Activated T-cell treated with anti-CD3 and anti-CD28 coated beads, Interleukin-2, amount 50 U/mL, for 1 hour (primary cell): ENCODE data around the gene TRAPPC1.

ENCODE experiments used
- DNase-seq: peaks from one replicate; pipeline ENCODE4 v3.0.0-alpha.2; 2020

The TRAPPC1 gene

DNA sequence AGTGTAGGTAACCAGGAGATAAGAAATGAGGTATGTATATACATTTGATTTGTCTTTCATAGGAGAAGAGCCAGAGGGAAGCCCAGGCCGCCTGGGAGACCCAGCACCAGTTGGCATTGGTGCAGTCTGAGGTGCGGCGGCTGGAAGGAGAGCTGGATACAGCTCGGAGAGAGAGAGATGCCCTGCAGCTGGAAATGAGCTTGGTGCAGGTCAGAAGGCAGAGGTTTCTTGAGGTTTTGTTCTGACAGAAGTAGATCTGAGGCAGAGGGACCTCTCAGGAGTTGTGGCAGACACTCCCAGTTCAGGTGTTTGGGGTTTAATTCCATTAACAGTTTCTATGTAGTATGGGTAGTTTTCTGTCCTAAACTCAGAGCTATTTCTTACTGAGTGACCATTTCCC lies 8.3 kb upstream of the TRAPPC1 start:
- no peak for DNase-seq

DNA sequence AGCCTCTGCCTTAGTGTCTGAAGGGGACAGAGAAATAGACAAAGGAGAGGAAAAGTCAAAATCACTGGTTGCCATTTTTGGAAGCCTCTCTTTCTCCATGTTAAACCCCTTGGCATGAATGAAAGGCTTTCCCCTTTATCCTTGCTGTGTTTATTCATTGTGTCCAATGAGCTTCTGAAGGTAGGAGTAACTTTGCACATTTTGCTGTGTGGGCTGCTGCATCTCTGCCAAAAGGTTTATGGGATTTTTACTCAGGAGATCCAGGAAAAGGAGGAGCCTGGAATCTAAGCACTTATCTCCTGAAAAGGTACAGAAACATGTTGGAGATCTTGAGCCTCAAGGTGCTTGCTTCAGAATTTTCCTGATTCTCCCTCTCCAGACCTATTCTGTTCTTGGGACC lies 4.1 kb upstream of the TRAPPC1 start:
- DNase-seq: no peak

DNA sequence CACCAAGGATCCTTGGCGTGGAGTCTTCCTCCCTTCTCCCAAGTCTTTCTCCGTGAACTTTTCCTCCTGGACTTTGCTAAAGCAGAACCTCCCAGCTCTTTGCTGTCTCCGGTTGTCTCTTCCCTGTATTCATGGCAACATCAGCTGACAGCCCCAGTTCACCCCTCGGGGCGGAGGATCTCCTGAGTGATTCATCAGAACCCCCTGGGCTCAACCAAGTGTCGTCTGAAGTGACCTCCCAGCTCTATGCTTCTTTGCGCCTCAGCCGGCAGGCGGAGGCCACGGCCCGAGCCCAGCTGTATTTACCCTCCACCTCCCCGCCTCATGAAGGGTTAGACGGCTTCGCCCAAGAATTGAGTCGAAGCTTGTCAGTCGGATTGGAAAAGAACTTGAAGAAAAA lies 1.2 kb upstream of the TRAPPC1 start:
- DNase-seq: peak; percentile 32

DNA sequence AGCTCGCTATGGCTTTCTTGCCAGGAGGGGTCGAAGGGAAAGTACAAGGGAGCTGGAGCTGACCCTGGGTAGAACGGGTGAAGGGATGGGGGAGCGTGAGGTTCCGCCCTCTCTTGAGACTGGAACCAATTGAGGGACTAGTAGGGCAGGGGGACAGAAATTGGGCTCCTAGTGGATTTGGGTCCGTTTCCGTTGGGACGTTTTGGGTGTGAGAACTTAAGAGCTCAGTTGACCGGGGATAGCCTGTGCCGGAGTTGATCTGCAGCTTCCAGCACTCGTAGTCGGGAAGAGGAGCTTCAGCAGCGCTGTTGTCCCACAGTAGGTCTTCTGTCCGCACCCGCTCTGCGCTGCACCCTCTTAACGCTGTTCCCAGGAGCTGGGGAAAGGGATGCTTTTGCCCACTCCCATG lies 741 bp upstream of the TRAPPC1 start:
- peak; percentile 43 for DNase-seq

DNA sequence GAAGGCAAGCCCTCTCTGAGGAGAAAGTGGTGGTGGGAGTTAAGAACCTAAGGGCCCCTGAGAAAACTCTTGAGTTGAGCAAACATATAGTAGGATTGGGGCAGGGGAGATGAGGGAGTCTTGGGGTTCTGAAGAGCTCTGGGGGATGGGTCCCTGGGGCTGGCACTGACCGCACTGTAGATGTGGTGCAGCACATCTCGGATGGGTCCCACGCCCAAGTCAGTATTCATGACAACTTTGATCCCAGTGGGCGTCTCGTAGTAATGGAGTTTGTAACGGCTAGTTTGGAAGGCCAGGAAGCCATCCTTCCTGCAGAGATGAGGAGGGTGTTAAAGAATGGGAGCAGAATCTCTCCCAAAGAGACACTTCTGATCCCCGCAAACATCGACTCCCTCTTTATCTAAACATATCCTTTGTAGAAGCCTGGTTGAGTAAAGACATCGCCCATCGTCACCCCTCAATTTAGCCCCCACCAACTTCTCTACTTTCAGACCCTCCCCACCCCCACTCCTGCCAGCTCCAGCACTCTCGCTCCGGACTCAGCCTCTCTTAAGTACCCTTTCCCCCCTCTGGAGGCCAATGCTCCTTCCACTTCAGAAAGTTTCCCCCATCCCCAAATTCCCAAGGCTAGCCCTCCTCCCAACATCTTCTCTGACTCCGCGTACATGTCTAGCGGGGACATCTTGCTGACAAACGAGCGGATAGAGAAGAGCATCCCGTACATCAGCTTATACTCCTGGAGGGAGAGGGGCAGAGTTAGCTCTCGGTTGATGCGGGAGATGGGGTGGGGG lies 710 bp downstream of the TRAPPC1 start:
- DNase-seq: no peak

DNA sequence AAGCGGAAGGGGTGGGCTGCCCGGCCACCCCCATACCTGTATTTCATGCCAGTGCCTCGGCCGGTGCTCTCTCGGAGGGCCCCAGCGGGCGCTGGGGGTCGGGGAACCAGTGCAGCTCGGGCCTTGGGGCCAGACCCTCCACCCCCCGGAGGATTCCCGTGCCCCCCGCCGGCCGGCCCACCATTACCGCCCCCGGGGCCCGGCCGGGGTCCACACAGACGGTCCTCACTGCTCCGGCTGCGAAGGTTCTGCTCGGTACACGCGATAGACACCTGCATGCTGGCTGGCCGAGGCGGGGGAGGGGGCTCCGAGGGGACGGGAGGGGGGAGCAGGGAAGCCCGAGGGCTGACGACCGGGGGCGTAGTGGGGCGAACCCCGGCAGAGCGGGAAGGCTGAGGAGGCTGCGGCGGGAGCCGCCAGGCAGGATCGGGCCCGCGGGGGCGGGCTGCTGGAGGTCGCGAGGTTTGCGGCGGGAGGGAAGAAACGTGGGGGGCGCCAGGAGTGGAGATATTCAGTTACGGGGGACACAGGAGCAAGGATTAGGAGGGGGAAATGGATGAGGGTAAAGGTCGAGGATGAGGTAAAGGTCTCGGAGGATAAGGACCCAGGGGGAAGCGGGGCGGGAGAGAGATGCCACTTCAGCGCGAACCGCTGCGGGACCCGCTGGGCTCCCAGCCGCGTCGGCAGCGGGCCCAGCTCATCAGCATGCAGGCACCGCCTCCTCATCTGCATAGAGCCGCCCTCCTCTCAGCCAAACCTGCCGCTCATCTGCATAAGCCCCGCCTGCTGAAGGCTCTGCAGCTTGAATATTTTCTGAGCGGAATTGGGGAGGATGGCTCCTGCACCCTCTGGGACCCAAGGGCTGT lies 2.4 kb downstream of the TRAPPC1 start, which contains the start of gene KCNAB3:
KCNAB3 (minus strand) TSS at position 699 of the 866 bp plus-strand sequence; CDS start at position 278, 421 bp downstream.
- peak; percentile 61 for DNase-seq

DNA sequence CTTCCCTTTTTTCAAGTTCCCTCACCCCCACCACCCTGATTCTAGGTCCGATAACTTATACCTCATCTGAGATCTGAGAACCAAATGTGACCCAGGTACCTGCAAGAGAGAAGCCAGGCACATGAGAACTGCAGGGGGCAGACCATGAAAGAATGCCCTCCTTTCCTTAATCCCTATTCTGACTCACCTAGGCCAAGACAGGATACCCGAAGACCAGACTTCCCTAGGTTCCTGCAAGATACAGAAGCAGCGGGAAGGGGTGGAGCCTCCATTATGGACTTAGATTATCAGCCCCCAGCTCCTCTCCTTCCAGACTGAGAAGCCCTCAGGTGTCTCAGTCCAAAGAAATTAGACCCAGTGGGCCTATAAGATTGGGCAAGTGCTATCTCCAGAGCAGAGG lies 4.2 kb downstream of the TRAPPC1 start:
- DNase-seq: no peak

DNA sequence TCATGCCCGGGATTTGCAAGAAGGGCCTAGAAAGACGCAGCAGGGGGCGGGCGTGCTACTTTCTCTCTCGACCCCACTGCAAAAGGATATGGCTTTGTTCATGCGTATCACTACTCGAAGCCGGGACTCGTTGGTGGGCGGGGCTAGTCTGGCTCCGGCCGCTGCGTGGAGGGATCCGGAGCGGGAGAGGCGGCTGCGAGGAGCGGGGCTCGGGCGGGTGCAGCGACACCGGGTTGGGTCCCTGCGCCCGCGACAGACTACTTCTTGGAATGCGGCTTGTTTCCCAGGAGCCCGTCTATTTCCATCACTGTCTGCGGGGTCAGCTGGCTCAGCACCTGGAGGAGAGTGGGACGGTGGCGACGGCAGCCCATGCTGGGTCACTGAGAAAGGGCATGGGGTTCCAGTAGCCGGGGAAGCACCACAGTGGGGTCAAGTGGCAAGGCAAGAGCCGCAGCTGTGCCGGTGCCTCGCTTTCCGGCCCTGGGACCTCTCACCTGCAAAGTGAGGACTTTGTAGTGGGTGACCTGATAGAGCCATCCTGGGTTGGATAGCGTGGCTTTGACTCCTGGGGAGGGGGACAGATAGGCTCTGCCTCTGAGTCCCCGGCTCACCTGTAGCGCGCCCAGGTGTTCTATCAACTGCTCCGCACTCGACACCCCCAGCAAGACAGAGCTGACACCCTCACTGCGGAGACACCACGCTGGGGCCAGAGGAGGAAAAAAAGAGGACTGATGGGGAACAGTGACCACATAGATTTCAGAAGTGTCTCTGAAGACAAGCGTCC lies 8.7 kb downstream of the TRAPPC1 start:
- peak; percentile 84 for DNase-seq

DNA sequence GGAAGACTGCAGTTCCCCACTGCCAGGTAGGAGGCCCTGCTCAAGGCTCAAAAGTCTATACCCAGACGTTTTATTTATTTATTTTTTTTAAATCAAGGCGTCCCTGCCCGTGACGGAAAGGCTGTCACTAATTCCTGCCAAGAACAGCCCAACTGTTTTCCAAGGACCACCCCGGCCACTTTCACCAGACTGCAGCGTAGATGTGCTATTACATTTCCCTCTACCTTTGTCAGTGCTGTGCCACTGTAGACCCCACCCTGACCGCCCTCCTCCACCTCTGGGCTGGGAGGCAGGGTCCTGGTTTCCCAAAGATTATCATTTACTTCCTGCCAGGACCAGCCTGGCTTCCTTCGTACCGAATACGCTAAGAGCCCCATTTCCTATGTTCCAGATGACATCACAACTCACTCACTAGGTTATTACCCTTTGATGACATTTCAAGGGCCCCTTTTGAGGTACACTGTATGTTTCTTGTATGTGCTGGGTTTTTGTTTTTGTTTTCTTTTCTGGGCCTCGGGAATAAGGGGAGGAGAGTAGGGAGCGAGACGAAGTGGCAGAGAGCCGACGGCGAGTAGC lies 9.4 kb downstream of the TRAPPC1 start:
- peak; percentile 31 for DNase-seq

DNA sequence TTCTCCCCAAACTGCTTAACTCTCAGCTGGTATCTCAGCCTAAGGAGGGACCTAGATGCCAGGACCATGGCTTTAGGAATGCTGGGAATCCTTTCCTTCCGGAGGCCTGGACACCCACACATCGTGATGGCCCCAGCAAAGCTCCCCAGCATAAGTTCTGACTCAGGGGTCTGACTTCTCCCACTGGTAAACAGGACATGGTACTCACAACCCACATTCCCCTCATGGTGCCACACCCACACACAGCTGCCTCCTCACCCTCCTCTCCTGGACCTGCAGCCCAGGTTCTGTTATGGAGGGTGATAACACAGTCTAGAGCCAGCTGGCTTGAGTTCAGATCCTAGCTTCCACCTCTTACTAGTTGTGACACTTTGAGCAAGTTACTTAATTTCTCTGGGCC lies 14.9 kb downstream of the TRAPPC1 start:
- no peak for DNase-seq

DNA sequence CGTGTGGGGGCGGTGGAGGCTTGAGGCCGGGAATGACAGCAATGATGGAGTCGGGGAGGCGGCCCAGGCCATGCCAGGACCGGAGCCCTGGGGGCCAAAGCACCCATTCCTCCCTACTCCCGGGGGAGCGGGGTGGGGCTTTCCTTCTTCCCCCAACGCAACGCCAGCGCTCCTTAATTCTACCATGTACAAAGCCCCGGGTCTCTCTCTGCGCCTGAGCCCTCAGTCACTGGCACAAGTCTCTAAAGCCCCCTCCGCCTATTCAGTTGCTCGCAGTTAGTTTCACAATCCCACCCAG lies 15.4 kb downstream of the TRAPPC1 start:
- DNase-seq: no peak

DNA sequence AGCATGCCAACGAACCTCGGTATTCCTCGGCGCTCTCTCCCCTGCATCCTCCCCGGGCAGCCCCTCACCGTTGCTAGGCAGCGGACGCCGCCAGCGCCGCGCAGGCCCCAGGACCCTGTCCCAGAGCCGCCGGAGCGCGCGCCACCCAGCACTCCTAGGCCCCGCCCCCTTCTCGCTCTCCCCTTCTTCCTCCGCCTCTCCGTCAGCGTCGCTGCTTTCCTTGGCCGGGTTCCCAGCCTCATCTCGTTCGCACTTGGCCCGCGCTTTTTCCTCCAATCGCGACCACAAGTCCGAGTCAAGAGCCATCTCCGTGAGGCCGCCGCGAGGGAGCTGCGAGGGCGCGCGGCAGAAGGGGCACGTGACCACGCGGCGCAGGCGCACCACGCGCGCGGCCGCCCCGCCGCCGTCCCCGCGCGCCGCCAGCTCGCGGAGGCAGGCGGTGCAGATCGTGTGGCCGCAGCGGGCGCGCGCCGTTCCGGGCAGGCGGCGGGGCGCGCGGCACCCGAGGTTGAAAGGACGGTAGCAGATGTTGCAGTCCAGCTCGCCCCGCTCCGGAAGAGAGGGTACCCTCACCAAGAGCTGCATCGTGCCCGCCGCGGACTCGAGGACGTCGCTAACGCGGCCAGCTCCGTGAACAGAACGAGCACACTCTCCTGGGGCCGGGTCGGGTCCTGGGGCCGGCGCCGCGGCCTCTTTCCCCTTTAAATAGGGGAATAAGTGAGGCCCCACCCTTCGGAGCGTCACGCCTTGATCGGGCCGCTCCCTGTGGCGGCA lies 15.9 kb downstream of the TRAPPC1 start, which contains the start of gene RNF227:
RNF227 (minus strand) TSS at position 679 of the 774 bp plus-strand sequence; CDS start at position 585, 94 bp downstream.
- peak; percentile 84 for DNase-seq

DNA sequence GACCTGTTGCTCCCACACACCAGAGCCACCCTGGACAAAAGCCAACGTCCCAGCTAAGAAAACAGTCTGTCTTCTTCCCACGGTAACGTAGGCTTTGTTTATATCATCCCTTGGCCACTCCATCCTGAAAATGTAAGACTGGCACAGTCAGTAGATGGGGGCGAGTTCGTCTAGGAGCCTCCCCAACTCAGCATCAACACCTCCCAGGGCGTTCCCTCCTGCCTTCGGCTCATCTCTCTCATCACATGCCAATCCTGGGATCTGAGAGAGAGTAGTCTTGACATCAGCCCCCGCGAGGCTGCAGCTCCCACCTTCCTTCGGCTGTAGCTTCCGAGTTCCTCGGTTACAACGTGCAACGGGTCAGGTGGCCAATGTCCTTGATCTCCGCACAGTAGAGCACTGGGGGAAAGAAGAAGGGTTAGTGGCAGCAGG lies 16.6 kb downstream of the TRAPPC1 start:
- no peak for DNase-seq

DNA sequence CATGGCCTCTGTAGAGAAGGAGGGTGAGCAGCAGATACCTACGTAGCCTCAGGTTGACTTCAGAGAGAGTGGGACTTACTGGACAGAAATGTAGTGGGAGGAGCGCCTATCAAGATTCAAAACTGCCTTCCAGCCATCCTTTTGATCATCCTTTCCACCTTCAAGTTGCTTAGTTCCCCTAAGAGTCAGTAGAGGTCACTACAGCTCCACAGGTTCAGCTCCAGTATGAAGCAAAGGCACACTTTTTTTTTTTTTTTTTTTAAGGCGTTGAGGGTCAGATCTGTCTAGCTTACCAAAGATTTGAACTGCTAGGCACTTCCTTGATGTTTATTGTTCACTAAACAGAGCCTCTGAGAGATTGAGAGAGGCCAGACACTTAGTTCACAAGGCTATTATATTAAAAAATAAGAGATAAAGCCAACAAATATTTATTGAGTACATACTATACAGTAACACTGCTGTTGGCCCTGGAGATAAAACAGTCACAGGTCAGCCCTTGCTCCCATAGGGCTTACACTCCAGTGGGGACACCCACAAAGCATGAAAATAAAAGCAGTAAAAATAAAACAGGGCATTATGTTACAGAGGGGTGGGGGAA lies 18.7 kb downstream of the TRAPPC1 start:
- DNase-seq: no peak

DNA sequence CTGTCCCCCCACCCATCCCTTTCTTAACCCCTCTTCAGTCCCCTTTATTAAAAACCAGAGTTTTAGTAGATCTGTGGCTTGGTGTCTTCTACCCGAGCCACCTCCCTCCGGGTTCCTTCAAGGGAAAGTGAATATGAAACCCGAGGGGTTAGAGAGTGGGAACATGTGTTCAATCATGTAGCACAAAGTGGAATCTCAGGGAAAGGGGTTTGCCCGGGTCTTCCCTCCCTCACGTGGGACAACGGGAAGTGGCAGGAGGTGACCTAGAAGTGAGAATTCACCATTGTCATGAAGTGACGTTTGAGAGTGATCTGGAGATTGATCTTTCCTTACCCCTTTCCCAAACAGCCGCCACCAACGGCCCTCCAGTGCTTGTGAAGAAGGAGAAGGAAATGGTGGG lies 20.6 kb downstream of the TRAPPC1 start:
- DNase-seq: no peak

DNA sequence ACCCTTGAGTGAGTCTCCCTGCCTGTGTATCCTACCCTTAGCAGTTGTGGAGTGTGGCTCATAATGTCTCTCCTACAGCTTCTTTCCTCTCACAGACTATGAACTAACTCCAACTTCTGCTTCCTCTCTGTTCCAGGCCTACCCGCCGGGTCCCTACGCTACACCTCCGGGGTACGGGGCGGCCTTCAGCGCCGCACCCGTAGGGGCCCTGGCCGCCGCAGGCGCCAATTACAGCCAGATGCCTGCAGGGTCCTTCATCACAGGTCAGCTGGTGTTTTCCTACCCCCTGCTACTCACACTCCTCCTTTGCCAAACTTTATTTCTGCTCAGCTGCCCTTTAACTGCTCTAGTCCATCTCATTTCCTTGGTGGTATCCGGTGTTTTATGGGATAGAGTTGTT lies 21.0 kb downstream of the TRAPPC1 start:
- DNase-seq: no peak

DNA sequence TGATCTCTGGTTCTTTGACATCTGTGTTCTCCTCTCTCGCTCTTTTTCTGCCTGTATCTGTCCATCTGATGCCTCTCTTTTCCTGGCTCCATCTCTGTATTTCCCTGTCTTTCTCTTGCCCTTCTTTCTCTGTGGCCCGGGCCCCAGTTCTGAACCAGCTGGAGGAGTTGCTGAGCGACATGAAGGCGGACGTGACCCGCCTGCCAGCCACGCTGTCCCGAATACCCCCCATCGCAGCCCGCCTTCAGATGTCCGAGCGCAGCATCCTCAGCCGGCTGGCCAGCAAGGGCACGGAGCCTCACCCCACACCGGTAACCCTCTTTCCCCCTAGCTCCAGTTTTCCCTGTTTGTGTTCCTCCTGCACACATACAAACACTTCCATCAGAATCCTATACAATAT lies 21.5 kb downstream of the TRAPPC1 start:
- DNase-seq: no peak

DNA sequence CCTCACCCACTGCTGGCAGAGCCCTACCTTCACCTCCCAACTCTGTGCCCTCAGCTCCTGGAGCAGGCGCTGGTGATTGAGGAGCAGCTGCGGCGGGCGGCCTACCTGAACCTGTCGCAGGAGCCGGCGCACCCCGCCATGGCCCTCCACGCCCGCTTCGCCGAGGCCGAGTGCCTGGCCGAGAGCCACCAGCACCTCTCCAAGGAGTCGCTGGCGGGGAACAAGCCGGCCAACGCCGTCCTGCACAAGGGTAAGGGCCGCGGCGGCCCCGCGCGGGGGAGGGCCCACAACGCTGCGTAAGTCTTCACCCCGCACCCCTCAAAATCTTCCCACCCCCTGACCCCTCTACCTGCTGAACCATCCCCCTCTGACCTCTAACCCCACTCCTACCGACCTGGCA lies 22.7 kb downstream of the TRAPPC1 start:
- no peak for DNase-seq

DNA sequence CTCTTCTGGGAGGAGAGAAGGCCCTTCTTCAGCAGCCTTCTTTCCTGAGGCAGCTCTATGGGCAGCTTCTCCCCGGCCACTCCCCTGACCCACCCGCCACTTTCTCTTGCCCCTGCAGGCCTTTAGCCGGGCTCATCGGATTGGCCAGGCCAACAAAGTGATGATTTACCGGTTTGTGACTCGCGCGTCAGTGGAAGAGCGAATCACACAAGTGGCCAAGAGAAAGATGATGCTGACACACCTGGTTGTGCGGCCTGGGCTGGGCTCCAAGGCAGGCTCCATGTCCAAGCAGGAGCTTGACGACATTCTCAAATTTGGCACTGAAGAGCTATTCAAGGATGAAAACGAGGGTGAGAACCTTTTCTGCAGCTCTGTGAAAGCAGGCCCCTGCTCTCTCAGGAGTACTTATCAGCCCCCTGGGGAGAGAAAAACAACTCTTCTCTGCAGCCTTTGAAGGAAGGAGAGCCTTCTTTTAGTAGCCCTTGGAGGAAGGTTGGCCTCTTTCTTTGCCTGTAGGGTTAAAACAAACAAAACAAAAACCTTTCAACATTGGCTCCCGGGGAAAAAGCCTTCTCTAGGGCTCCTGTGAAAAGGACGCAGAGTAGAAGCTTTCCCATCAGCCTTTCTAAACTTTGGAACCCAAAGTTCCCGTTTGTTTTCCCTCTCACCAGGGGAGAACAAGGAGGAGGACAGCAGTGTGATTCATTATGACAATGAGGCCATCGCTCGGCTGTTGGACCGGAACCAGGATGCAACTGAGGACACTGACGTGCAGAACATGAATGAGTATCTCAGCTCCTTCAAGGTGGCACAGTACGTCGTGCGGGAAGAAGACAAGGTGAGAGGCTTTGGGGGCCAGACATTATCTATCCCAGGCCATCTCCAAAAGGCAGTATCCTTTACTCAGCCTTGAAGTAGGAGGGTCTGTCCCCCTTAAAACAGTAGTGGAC lies 28.3 kb downstream of the TRAPPC1 start:
- DNase-seq: no peak

DNA sequence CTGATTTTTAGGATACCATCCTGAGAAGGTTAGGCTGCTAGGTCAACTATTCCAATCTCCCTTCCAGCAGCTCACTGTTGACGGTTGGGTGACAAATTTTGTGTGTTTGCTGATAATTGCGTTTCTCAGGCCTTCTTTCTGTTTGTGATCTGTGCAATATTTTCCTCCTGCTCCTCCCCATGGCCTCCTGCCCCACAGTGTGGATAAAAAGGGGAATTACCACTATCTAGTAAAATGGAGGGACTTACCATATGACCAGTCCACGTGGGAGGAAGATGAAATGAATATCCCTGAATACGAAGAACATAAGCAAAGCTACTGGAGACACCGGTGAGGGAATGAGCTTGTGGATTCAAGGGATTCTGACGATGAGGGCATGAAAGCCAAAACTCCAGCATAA lies 34.0 kb downstream of the TRAPPC1 start:
- DNase-seq: no peak
